AG10803 (cell line): ENCODE data around the gene IRGC.

Source experiments
- DNase-seq: peaks from one replicate; pipeline ENCODE4 v3.0.0; 2010; ENCODE audit warnings: low read depth
- H3K4me3 ChIP-seq: 2 replicates; pipeline ENCODE4 v1.5.1; 2011; ENCODE audit warnings: mild to moderate bottlenecking, low read length, control low read depth
- CTCF ChIP-seq: conservative IDR thresholded peaks from 2 replicates; pipeline ENCODE4 v1.5.1; 2011; ENCODE audit warnings: mild to moderate bottlenecking, low read length, control low read depth, inconsistent platforms

The IRGC gene

GRCh38 chr19:43769256-43769655, 53.4 kb downstream of the IRGC start:
- no peak for DNase-seq
- no peak overlapping the region for H3K4me3 ChIP-seq
- TF ChIP-seq CTCF, result no peak
